CD4-positive, alpha-beta T cell (primary cell): Measurements from ENCODE around the gene LMX1B. TPM values are rescaled to one million over a fixed set of nuclear protein-coding genes. Genes with fewer than 3 reads are reported as not detected.

Experiments used
- ATAC-seq: fragments of 200-7000 bp; cut with Tn5 transposase; one replicate; pipeline ENCODE4 v1.10.0; 2022; ENCODE audit warnings: mild to moderate bottlenecking; ENCODE audit not compliant: poor library complexity
- CTCF ChIA-PET: fragments of 350-600 bp; sonication (Branson Sonifier 250); formaldehyde crosslinking; loops from one replicate; lab custom pipeline; 2021; ENCODE audit warnings: antibody characterized with exemption, inconsistent platforms; lab: Charles Lee
- POLR2A ChIA-PET: fragments of 350-600 bp; sonication (Branson Sonifier 250); formaldehyde crosslinking; loops from one replicate; lab custom pipeline; 2021; ENCODE audit warnings: antibody characterized with exemption, inconsistent platforms; lab: Charles Lee
- DNase-seq, 14 experiments: peaks; one replicate each; pipeline ENCODE4 v3.0.0-alpha.2; 2013 to 2020; ENCODE audit warnings: mixed read lengths in 2 of 14
- H3K27ac ChIP-seq, 2 donors: one replicate each; pipeline versions ENCODE4 v1.5.1 to v1.7.0; 2013; ENCODE audit warnings: low read length in 2 of 2, low read depth in 1 of 2, mild to moderate bottlenecking in 1 of 2
- H3K27me3 ChIP-seq, 2 experiments: 1 replicate in 1 of 2; 2 replicates in 1 of 2; pipeline versions ENCODE4 v1.6.1 to v1.7.0; 2013; ENCODE audit warnings: low read length in 2 of 2, control low read depth in 1 of 2, mild to moderate bottlenecking in 1 of 2, moderate library complexity in 1 of 2; ENCODE audit not compliant: insufficient read depth in 2 of 2, control insufficient read depth in 1 of 2
- H3K36me3 ChIP-seq: one replicate; pipeline ENCODE4 v1.6.1; 2013; ENCODE audit warnings: low read length, control low read depth; ENCODE audit not compliant: insufficient read depth
- H3K4me1 ChIP-seq: one replicate; pipeline ENCODE4 v1.6.1; 2013; ENCODE audit warnings: low read length, control low read depth; ENCODE audit not compliant: insufficient read depth
- H3K4me3 ChIP-seq: one replicate; pipeline ENCODE4 v1.5.1; 2013; ENCODE audit warnings: mild to moderate bottlenecking, low read length, moderate library complexity
- H3K9me3 ChIP-seq, 2 experiments: 1 replicate in 1 of 2; 2 replicates in 1 of 2; pipeline versions ENCODE4 v1.6.1 to v1.7.0; 2013; ENCODE audit warnings: low read length in 2 of 2, mild to moderate bottlenecking in 2 of 2, control low read depth in 1 of 2, moderate library complexity in 1 of 2; ENCODE audit not compliant: control insufficient read depth in 1 of 2, insufficient read depth in 1 of 2
- H3K27ac Mint-ChIP-seq: one replicate; pipeline ENCODE4 v1.8.0; 2020; ENCODE audit warnings: mixed read lengths
- H3K27me3 Mint-ChIP-seq: one replicate; pipeline ENCODE4 v1.8.0; 2021; ENCODE audit warnings: mixed read lengths
- H3K36me3 Mint-ChIP-seq: one replicate; pipeline ENCODE4 v1.8.0; 2021; ENCODE audit warnings: low read depth, mixed read lengths
- H3K4me1 Mint-ChIP-seq: one replicate; pipeline ENCODE4 v1.8.0; 2021; ENCODE audit warnings: low read depth, mixed read lengths
- H3K4me3 Mint-ChIP-seq: one replicate; pipeline ENCODE4 v1.8.0; 2020; ENCODE audit warnings: mild to moderate bottlenecking, mixed read lengths
- H3K9me3 Mint-ChIP-seq: one replicate; pipeline ENCODE4 v1.8.0; 2020; ENCODE audit warnings: mixed read lengths
- CTCF ChIP-seq: fragments of 200-600 bp; IDR thresholded peaks from one replicate; pipeline ENCODE4 v1.8.0; 2022; ENCODE audit warnings: antibody characterized with exemption, mild to moderate bottlenecking
- intact Hi-C, 2 experiments: fragments of 100-400 bp; cut with DNase I in 1 of 2; cut with micrococcal nuclease in 1 of 2; formaldehyde crosslinking; loops; one replicate each; pipeline versions ENCODE4 v1.15.1 to v1.9.0; 2023 to 2025; cut with DNase I, micrococcal nuclease
- total RNA-seq, 174 experiments: library from RNA in 2 of 174; stranded (reverse) in 2 of 174; gene quantifications; one replicate each; pipeline ENCODE4 v1.2.3 and lab custom pipeline; 2021 to 2026

The LMX1B gene
- total RNA-seq, 2 experiments from 2014 or later = not detected

GRCh38 chr9:126642839-126643238 lies 29.1 kb downstream of the LMX1B start:
- Mint-ChIP-seq H3K4me3 (no peak overlapping the region), H3K36me3 (no peaks in the 10 kb centered on the region), H3K9me3 (no peaks in the 10 kb centered on the region), H3K27ac (no peak overlapping the region), H3K4me1 (no peaks in the 10 kb centered on the region), H3K27me3 (peaks cover 86% of the 10 kb centered on the region)
- TF ChIP-seq CTCF = no peak
- Histone ChIP-seq H3K4me1 (peaks cover 7% of the 10 kb centered on the region), H3K36me3 (no peaks in the 10 kb centered on the region), H3K9me3 (peaks cover 0 to 15% of the 10 kb centered on the region in 2 experiments), H3K4me3 (no peak overlapping the region), H3K27ac (no peak overlapping the region), H3K27me3 (peaks cover 44 to 72% of the 10 kb centered on the region in 2 experiments)
- intact Hi-C loops = no loop called here
- ATAC-seq = no peak
- CTCF ChIA-PET = no interaction called here
- no peak for DNase-seq
- POLR2A ChIA-PET = no interaction called here

GRCh38 chr9:126643945-126644527 lies 30.3 kb downstream of the LMX1B start:
- DNase-seq = no peak
- ChIA-PET CTCF (no interaction called here), POLR2A (no interaction called here)
- Histone ChIP-seq H3K4me3 (no peak overlapping the region), H3K9me3 (peaks cover 0 to 8% of the 10 kb centered on the region in 2 experiments), H3K27ac (no peak overlapping the region), H3K36me3 (no peaks in the 10 kb centered on the region), H3K27me3 (peaks cover 41 to 74% of the 10 kb centered on the region in 2 experiments), H3K4me1 (no peaks in the 10 kb centered on the region)
- H3K27ac Mint-ChIP-seq = no peak overlapping the region
- no peak overlapping the region for H3K4me3 Mint-ChIP-seq
- no peak for TF ChIP-seq CTCF
- no peaks in the 10 kb centered on the region for H3K4me1 Mint-ChIP-seq
- intact Hi-C loops = no loop called here
- H3K9me3 Mint-ChIP-seq = no peaks in the 10 kb centered on the region
- ATAC-seq = no peak
- no peaks in the 10 kb centered on the region for H3K36me3 Mint-ChIP-seq
- peaks cover 92% of the 10 kb centered on the region for H3K27me3 Mint-ChIP-seq

GRCh38 chr9:126646162-126646561 lies 32.4 kb downstream of the LMX1B start:
- intact Hi-C loops = no loop called here
- Histone ChIP-seq H3K4me3 (no peak overlapping the region), H3K4me1 (no peaks in the 10 kb centered on the region), H3K36me3 (no peaks in the 10 kb centered on the region), H3K27ac (no peak overlapping the region), H3K27me3 (peaks cover 43 to 76% of the 10 kb centered on the region in 2 experiments), H3K9me3 (peaks cover 0 to 12% of the 10 kb centered on the region in 2 experiments)
- Mint-ChIP-seq H3K36me3 (no peaks in the 10 kb centered on the region), H3K4me3 (no peak overlapping the region), H3K4me1 (no peaks in the 10 kb centered on the region), H3K27me3 (peaks cover 93% of the 10 kb centered on the region), H3K9me3 (no peaks in the 10 kb centered on the region), H3K27ac (no peak overlapping the region)
- no peak for ATAC-seq
- no peak for DNase-seq
- ChIA-PET CTCF (no interaction called here), POLR2A (no interaction called here)
- no peak for TF ChIP-seq CTCF
